ENCODE data around the gene RIN2.
A peak's percentile ranks its signal among the peaks of the same experiment; 100 is the strongest.

RIN2 gene

GRCh38 chr20:19758133-19758500 is at the start of gene RIN2:
RIN2 (plus strand) TSS chr20:19758258; CDS start chr20:19889602, 131,344 bp downstream.
- no peak for DNase-seq

GRCh38 chr20:19709635-19710335 is 48.3 kb upstream of the RIN2 start:
- DNase-seq: no peak

- no peak for DNase-seq
Measured at GRCh38 chr20:19710336-19711120, 47.5 kb upstream of the RIN2 start.

GRCh38 chr20:19711126-19711525 is 46.9 kb upstream of the RIN2 start:
- DNase-seq: no peak

- no peak for DNase-seq
Measured at GRCh38 chr20:19712721-19713260, 45.3 kb upstream of the RIN2 start.

GRCh38 chr20:19713822-19714578 is 44.1 kb upstream of the RIN2 start:
- DNase-seq: no peak

GRCh38 chr20:19714579-19714840 is 43.5 kb upstream of the RIN2 start:
- DNase-seq: no peak

- no peak for DNase-seq
Measured at GRCh38 chr20:19715986-19716385, 42.1 kb upstream of the RIN2 start.

GRCh38 chr20:19718880-19719279 is 39.2 kb upstream of the RIN2 start:
- DNase-seq: no peak

GRCh38 chr20:19720991-19721390 is 37.1 kb upstream of the RIN2 start:
- no peak for DNase-seq

GRCh38 chr20:19723051-19723450 is 35.0 kb upstream of the RIN2 start:
- DNase-seq: no peak

- no peak for DNase-seq
Measured at GRCh38 chr20:19723813-19724430, 34.1 kb upstream of the RIN2 start.

- no peak for DNase-seq
Measured at GRCh38 chr20:19725373-19725772, 32.7 kb upstream of the RIN2 start.

- DNase-seq: no peak
Measured at GRCh38 chr20:19725814-19726525, 32.1 kb upstream of the RIN2 start.

GRCh38 chr20:19727251-19727847 is 30.7 kb upstream of the RIN2 start:
- DNase-seq: no peak

GRCh38 chr20:19729672-19730071 is 28.4 kb upstream of the RIN2 start:
- peak; percentile 11 for DNase-seq

- no peak for DNase-seq
Measured at GRCh38 chr20:19730706-19731105, 27.4 kb upstream of the RIN2 start.

GRCh38 chr20:19734811-19735210 is 23.2 kb upstream of the RIN2 start:
- no peak for DNase-seq

GRCh38 chr20:19735446-19735845 is 22.6 kb upstream of the RIN2 start:
- peak; percentile 49 for DNase-seq

GRCh38 chr20:19737025-19737424 is 21.0 kb upstream of the RIN2 start:
- peak; percentile 24 for DNase-seq

- DNase-seq: no peak
Measured at GRCh38 chr20:19738951-19739350, 19.1 kb upstream of the RIN2 start.

- DNase-seq: no peak
Measured at GRCh38 chr20:19739351-19739750, 18.7 kb upstream of the RIN2 start.
